NCI-H69 (cell line): Measurements from ENCODE around the gene TBC1D5.
"Not testable (repeated sequence)": the region's sequence is repeated elsewhere in the genome, so short reads cannot be mapped to it uniquely, and the experiment has no call there.

Source experiments
- DNase-seq: peaks from one replicate; lab custom pipeline; 2025; lab: John Stamatoyannopoulos, UW

The TBC1D5 gene

DNA sequence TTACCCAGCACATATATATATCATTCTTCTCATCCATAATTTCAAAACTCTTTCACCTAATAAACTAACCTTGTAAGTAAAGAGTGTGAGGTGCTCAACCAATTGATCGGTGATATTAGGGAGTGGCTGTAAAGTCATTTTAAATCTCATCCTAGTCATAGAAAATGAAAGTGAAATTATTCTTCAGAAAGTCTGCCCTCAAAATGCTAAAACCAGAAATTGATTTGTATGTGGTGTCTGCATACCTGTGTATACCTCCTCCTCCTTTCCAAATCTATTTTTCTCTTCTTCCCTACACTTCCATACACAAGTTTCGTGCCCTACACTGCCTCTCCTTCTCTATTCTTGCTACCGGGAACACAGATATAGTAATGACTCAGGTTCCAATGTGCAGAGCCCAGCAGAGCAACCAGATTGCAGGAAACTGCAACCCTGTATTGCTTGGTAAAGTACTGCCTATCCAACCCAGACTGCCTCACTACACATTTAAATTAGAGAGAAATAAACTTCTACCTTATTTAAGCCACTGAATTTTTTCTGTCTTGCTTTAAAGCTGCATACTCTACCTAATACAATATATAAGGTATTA is 7.4 kb upstream of the TBC1D5 start:
- DNase-seq: no peak

DNA sequence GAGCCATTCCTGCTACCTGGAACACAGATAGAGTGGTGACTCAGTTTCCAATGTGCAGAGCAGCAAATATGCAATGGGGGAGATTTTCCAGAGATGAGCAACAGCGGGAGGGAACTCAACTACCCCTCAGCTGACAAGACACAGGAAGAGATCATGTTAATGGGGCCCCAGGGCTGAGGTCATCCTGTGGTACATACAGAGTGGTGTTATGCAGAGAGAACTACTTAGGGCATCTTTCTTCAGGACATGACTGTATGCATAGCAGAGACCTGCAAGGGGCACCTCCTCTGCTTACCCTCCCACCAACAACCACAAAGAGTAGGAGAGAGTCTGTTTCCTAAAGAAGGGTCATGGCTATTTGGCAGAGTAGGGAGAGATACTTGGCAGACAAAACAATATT is 6.8 kb upstream of the TBC1D5 start:
- DNase-seq: no peak

DNA sequence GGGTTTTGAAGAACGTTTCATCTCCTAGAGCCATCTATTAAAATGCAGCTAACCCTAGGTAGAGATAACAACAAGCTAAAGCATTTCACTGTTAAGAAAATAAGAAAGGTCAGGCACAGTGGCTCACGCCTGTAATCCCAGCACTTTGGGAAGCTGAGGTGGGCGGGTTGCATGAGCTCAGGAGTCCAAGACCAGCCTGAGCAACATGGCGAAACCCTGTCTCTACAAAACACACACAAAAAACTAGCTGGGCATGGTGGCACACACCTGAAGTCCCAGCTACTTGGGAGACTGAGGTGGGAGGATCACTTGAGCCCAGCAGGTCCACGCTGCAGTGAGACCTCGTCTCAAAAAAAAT is 5.4 kb upstream of the TBC1D5 start:
- DNase-seq: no peak

DNA sequence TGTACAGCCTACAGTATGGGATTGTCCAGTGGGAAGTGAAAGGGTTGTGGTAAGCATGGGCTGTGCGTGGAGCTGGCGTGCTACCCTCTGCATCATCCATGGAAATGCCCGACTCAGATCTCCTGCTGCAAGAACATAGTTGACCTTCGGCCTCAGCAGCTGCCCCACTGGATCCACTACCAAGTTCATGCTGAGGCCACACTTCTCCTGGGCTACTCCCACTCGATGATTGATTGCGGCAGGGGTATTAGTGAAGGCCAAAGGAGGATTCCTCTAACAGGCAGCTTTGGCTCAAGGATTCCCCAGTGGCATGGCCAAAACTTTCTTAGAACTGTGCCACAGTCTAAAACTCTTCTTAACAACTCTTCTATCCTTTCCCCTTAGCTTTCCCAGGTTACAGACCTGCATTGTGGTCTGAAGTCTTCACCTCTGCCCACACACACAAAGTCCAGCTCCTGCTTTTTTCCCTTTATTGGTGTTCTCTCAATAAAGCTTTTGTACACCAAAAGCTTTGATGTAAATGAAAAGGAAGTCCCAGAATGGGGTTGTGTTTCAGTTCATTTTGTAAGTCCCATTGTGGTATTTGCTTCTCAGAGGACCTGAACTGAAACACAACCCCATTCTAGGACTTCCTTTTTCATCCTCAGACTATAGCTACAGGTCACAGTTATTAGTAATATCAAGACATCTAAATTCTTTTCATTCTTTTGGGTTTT is 4.9 kb upstream of the TBC1D5 start:
- no peak for DNase-seq

DNA sequence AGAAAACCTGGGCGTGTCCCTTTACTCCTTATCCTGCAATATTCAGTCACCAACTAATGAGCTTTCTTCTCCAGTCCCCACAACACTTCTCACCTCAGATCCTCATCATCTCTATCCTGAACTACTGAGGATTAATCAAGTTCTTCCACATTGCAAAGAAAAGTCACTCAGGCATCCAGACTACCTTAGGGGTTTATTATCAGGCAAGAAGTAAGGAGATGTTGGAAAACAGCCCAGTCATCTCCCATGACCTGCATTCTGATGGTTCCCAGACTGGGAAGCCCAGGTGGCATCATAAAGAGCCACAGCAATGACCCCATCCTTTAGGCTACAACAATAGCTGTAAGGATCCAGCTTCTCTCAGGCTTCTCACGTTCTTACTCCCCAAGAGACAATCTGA is 3.5 kb upstream of the TBC1D5 start:
- no peak for DNase-seq

DNA sequence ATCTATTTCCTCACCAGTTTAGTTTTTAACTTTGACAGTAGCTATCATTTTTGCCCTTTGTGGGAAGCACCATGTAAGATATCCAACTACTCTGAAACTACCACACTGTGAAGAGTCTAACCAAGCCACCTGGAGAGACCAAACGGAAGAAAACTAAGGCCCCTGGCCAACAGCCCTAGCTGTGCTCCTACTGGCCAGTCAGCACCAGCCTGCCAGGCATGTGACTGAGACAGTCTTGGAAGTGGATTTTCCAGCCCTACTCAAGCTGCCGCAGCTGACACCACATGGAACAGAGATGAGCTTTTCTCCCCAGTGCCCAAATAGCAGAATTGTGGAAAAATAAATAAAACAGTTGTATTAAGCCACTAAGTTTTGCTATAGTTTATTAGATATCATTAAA is 2.9 kb upstream of the TBC1D5 start:
- no peak for DNase-seq

DNA sequence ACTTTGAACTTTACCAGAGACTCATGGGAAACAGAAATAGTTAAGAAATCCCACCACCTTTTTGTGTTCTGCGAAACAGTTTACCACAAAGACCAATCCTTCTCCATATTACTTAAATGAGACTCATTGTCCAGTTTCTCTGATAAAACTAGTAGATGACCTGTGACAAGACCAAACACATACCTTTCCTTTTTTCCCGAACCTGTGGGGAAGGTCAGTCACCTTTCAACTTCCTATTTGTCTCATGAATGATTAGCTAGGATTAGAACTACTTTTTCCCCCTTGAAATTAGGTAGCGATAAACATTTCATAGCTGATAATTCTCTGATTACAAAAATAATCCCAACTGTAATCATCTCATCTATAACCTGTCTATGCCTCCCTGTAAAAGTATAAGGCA is 2.3 kb upstream of the TBC1D5 start:
- DNase-seq: no peak

DNA sequence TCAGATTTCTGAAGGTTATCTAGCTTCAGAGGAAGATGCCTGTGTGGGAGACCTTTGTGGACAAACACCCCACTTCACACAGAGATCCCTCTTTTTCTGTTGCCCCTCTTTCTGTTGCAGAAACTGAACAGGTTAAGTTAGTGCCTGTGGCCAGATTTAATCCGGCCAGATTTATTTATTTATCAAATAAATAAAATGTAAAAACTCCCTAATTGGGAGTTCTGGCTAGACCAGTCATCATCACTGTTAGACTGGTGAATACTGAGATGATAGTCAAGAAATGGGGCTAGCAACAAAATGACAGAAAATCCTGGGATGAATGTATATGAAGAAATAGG is 1.2 kb upstream of the TBC1D5 start:
- no peak for DNase-seq

DNA sequence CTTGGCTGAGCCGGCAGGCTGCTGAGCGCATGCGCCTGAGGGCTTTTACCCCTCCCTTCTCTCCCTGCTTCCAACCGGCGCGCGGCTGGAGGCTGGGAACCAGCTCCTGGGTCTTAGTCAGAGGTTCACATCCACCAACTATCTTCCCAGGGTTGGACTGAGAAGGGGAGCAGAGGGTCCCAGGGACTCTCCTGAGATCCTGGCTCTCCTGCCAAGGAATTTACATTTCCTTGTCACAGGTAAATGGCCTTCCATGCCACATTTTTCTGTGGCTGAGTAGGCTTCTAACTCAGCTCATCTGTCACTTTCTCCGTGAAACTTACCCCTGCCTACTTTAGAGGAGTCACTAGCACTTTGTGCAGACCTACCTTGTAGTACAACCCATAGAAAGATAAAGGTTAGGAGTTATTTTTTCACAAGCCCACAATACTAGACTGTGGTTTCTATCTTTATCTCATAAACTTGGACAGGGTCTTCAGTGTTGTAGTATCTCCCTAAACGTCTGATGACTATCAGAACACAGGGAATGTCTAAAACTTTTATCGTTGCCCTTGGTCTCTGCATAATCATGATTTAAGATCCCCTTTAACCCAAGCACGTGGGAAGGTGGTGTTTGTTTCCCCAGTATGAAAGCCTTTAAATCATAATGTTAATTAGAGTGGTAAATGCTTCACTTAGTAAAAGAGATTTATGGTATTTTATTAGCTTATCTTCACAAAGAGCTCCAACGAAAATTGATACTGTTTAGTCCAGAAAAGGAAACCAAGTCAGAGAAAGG is 638 bp upstream of the TBC1D5 start:
- DNase-seq: peak; percentile 56

DNA sequence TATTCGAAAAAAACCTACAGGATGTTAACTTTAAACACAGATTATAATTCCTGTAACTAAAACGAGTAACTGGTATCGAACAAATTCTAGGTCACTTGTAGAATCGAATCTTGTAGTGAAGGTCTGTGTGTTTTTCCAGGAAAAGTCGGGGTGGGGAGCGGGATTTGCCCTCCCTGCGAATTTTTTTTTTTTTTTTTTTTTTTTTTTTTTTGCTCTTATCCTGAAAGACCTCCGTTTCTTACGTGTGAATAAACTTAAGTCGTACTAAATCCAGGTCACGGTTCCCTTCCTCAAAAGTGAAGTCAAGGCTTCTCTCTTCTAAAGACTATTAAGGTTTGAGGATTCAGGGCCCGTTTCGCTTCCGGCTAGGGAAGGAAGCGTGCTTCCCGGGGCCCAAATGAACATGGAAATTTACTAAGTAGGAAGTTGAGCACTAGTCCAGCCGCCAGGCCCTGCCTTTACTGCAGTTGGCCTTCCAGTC is 770 bp downstream of the TBC1D5 start:
- no peak for DNase-seq

DNA sequence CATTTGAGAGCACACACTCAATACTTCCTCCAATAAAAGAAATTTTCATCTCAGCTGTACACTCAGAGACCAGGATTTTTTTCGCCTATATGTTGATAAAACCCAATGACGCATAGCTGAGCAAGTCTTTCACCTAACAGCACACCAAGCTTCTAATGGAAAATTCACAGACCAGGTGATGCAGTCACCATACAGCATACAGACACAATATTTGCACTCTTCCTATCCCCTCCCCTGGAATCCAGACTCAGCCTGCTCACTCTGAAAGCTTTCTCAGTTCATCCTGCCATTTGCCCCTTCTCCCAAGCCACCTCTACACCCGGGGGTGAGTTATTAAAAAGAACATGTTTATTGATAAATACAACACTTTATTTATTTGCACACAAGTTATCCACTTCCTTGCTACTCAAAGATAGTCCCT is 1.7 kb downstream of the TBC1D5 start:
- peak; percentile 81 for DNase-seq

DNA sequence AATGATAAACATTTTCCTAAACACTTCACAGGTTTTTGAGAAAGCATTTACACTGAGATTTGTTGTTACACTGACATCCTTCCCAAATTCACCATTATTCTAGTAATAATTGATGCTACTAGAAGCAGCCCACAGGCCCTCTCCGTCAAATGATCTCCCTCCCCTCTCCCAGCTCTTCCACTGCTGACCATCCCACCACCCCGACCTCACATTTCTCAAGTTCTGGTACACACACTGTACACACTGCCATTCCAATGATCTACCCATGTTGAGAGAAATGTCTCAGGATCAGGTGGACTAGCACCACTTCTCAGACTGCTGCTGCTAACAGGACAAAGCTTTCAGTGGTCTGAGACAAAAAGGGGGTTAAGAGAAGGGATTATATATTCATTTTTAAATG is 3.5 kb downstream of the TBC1D5 start:
- peak; percentile 7 for DNase-seq

DNA sequence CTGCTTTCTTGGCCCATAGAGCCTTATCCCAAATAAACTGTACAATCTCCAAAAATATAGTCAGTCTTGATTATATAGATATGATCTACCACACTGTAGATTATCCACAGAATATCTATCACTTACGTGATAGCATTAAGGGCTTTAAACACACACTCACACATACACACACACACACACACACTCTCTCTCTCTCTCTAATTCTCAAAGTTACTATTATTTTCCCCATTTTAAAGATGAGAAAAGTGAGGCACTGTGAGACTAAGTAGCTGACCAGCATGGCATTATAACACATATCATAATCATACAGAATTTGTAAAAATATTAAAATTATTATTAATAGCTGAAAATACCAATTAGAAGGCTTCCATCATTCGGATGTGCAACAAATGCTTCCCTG is 4.2 kb downstream of the TBC1D5 start:
- DNase-seq: no peak

DNA sequence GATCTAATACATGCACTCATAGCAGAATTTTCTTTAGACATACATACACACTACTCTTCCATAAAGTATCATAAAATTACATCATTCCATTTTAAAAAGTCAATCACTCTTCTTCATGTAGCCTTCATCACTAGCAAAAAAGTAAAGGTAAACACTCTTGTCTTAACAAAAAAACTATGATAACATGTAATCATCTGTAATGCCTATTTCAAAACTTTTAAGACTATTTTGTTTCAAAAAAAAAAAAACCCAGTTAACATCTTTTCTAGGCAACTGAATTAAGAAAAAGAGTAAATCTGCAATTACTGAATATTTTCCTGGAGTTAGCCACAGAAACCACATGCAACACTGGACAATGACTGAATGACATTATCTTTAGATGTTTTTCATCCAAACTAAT is 4.8 kb downstream of the TBC1D5 start:
- no peak for DNase-seq

DNA sequence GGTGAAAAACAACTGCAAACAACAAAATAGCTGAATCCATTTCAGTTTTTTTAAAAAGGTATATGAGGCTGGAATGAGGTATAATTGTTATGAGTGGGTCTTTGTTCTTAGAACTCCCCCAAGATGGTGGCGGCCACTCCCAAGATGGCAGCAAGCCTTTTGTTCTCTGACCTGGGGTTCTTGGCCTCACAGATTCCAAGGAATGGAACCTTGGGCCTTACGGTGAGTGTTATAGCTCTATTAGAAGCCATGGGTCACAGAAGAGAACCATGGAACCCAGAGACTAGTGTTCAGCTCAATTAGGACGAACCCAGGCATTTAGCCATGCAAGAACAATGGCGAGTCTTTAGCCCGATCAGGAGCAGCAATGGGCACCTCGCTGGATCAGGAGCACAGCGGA is 7.1 kb downstream of the TBC1D5 start:
- DNase-seq: not testable (repeated sequence)

DNA sequence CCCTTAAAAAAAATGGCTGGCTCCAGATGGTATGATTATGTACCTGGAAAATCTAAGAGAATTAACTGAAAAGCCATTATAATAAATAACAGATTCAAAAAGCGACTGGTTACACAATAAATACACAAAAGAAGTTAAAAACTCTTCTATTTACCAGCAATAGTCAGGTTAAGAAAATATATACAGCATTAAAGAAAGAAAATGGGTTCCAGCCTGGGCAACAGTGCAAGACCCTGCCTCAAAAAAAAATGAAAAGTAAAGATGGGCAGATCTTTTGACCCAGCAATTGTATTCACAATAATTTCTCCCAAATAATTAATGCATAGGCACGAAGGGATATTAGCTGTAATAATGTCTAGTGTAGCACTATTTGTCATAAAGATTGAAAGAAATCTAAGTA is 8.7 kb downstream of the TBC1D5 start:
- DNase-seq: no peak

DNA sequence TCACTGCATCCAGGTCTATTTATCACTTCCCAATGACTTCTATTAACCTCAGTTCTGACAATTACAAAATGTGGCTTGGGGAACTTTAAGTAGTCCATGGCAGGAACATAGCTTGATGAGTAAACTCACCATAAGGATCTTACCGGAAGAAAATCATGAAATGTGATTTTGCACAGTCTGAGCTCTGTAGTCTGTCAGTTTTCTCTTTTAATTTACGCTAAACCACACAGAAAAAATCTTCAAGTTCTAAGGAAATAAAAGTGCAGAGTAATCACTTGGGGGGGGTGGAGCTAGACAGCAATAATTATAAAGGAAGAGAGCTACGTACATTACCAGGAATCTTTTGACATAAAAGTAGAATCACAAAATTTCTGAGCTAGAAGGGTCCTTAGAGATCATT is 9.2 kb downstream of the TBC1D5 start:
- no peak for DNase-seq

DNA sequence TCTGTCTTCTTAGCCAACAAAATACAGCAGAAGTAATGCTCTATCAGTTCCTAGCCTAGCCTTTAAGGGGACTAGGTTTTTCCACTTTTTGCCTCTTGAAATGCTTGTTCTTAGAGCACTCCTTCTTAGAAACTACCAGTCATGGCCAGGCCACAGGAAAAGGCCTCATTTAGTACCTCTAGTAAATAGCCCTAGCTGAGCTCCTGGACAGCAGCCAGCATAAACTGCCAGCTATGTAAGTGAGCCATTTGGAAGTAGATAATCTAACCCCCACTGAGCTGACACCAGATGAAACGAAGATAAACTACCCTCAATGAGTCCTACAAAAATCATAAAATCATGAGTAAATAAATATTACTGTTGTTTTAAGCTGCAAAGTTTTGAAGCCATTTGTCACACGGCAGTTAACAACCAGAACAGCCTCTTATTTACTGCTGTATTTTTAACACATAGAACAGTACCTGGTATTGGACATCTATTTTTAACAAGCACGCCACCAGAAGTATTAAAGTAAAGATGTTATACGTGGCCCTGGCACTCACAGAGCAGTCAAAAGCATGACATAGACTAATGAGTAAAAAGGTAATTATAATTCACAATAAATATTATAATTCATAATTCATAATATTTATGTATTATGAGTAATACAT is 12.0 kb downstream of the TBC1D5 start:
- DNase-seq: peak; percentile 89

DNA sequence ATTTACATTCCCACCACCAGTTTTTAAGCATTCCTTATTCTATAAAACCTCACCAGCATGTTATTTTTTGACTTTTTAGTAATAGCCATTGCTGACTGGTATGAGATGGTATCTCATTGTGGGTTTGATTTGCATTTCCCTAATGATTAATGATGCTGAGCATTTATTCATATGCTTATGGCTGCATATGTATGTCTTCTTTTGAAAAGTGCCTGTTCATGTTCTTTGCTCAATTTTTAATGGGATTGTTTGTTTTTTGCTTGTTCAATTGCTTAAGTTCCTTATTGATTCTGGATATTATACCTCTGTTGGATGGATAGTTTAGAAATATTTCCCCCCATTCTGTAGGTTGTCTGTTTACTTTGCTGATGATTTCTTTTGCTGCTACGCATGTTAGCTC is 16.1 kb downstream of the TBC1D5 start:
- DNase-seq: no peak

DNA sequence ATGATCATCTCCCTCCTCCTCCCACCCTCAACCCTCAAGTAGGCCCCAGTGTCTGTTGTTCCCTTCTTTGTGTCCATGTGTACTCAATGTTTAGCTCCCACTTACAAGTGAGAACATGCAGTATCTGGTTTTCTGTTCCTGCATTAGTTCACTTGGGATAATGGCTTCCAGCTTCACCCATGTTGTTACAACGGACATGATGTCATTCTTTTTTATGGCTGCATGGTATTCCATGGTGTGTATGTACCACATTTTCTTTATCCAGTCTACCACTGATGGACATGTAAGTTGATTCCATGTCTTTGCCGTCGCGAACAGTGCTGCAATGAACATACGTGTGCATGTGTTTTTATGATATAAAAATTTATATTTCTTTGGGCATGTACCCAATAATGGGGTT is 16.6 kb downstream of the TBC1D5 start:
- not testable (repeated sequence) for DNase-seq

DNA sequence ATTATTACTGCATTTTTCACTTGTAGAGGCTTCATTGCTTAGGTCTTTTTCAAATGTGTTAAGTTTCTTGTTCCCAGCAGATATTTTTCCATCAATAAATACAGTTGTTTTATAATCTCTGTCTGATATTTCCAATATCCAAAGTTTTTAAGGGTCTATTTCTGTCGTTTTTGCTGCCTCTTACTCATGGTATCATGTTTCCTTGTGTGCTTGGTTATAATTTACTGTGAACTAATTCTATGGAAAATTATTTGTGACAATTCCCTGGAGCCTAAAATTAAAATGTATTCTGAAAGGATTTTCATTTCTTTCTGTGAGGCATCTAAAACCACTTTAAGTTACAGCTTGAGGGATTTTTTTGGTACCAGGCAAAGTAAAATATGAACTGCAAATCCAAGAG is 17.5 kb downstream of the TBC1D5 start:
- no peak for DNase-seq

DNA sequence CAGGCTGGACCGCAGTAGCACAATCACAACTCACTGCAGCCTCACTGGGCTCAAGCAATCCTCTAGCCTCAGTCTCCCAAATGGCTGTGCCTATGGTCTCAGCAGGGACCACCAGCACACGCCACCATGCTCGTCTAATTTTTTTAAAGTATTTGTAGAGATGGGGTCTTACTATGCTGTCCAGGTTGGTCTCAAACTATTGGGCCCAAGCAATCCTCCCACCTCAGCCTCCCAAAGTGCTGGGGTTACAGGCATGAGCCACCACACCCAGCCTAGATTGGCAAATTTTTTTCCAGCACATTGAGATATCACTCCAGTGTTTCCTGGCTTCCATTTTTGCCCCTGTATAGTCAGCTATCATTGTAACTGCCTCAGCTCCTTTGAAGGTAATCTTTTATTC is 18.3 kb downstream of the TBC1D5 start:
- no peak for DNase-seq

DNA sequence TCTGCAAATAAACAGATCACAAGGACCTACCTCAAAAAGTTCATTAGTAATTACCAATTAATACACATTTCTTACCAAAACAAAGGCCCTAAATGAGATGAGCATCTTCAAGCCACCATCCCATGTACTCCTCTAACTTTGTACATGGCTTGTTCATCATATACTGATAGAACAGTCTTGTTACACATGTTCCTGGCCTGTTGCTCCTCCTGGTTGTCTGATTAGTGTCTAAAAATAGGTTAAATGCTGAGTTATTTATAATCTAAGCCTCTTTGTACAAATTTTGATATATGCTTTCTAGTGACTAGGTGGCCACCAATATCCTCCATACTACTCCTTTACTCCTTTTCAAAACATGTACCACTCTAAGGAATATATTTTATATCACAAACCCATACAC is 25.0 kb downstream of the TBC1D5 start:
- no peak for DNase-seq
